ENCODE data around the gene PSPC1. TPM values are rescaled to one million over a fixed set of nuclear protein-coding genes. Genes with fewer than 3 reads are reported as not detected.

Gene PSPC1
- total and polyA plus RNA-seq, 11 donors = 18.8 to 31.5 (median 26.0) TPM

DNA sequence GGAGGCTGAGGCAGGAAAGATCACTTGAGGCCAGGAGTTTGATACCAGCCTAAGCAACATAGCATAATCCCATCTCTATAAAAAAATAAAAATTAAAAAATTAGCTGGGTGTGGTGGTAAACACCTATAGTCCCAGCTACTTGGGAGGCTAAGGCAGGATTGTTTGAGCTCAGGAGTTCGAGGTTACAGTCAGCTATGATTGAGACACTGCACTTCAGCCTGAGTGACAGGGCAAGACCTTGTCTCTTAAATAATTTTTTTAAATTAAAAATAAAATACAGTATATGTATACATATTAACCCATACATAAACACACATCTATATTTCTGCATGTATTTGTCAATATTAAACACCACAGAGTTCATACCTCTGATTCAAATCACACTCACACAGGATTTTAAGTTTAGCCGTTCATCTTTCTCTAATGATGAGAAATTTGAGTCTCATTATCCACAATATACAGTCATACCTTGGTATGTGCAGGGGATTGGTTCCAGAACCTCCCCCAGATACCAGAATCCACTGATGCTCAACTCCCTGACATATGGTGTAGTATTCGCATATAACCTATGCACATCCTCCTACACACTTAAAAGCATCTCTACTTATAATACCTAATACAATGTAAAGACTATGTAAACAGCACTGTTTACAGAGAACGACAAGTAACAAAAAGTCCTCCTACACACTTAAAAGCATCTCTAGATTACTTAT is 44.7 kb downstream of the PSPC1 start:
- H3K9me3 ChIP-seq = no peaks in the 10 kb centered on the region
- H3K27me3 ChIP-seq = no peaks in the 10 kb centered on the region
- intact Hi-C loops (cut with DNase I) = no loop called here
- peaks cover 0 to 77% (median 46%) of the 10 kb centered on the region in 9 donors for H3K36me3 ChIP-seq
- no peak for DNase-seq
- 94 to 98% (median 96%) methylated on average over 4 of the region's 4 CpGs for WGBS, 4 donors
- no peak for ATAC-seq
- peaks cover 0 to 4% (median 0%) of the 10 kb centered on the region in 12 donors for H3K4me1 ChIP-seq
- TF ChIP-seq, protein P1, sequence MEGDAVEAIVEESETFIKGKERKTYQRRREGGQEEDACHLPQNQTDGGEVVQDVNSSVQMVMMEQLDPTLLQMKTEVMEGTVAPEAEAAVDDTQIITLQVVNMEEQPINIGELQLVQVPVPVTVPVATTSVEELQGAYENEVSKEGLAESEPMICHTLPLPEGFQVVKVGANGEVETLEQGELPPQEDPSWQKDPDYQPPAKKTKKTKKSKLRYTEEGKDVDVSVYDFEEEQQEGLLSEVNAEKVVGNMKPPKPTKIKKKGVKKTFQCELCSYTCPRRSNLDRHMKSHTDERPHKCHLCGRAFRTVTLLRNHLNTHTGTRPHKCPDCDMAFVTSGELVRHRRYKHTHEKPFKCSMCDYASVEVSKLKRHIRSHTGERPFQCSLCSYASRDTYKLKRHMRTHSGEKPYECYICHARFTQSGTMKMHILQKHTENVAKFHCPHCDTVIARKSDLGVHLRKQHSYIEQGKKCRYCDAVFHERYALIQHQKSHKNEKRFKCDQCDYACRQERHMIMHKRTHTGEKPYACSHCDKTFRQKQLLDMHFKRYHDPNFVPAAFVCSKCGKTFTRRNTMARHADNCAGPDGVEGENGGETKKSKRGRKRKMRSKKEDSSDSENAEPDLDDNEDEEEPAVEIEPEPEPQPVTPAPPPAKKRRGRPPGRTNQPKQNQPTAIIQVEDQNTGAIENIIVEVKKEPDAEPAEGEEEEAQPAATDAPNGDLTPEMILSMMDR (IDR thresholded peaks at IDR 0.05) = no peak
- H3K4me3 ChIP-seq = no peak overlapping the region
- H3K27ac ChIP-seq = no peak overlapping the region

DNA sequence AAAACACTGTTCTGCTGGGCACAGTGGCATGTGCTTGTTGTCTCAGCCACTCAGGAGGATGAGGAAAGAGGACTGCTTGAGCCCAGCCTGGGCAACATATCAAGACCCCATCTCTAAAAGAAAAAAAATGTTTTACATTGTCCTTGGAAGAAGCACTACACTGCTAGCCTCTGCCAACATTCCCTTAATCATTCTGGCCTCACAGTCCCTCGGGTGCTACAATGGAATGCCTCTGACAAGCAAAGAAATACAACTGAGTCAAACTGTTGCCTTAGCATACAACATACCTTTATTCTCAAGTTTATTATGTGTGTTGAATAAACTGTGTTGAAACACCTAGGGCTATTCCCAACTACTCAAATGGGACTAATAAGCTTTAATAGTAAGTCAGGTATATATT is 56.1 kb downstream of the PSPC1 start:
- 55 to 71% (median 62%) methylated on average over 1 of the region's 1 CpG for WGBS, 4 donors
- H3K27ac ChIP-seq = no peak overlapping the region
- intact Hi-C loops (cut with DNase I) = no loop called here
- ATAC-seq (peak in 1 of 4 donors; percentile 12), DNase-seq (no peak)
- TF ChIP-seq, protein P1 (IDR thresholded peaks at IDR 0.05) = no peak
- TF ChIP-seq POLR2A (IDR thresholded peaks at IDR 0.05) = no peak
- peaks cover 0 to 11% (median 0%) of the 10 kb centered on the region in 12 donors for H3K4me1 ChIP-seq
- peaks cover 0 to 71% (median 29%) of the 10 kb centered on the region in 9 donors for H3K36me3 ChIP-seq
- no peaks in the 10 kb centered on the region for H3K9me3 ChIP-seq
- no peak overlapping the region for H3K4me3 ChIP-seq
- H3K27me3 ChIP-seq = no peaks in the 10 kb centered on the region

- Histone ChIP-seq H3K27ac (no peak overlapping the region), H3K9me3 (no peaks in the 10 kb centered on the region), H3K36me3 (peaks cover 0 to 64% (median 24%) of the 10 kb centered on the region in 9 donors), H3K27me3 (no peaks in the 10 kb centered on the region), H3K4me1 (peaks cover 0 to 11% (median 0%) of the 10 kb centered on the region in 12 donors), H3K4me3 (no peak overlapping the region)
- no peak for ATAC-seq
- intact Hi-C loops (cut with DNase I) = no loop called here
- WGBS, 4 donors = 85 to 95% (median 89%) methylated on average over 3 of the region's 3 CpGs
- TF ChIP-seq, protein P1 (IDR thresholded peaks at IDR 0.05) = no peak
- TF ChIP-seq POLR2A (IDR thresholded peaks at IDR 0.05) = no peak
- DNase-seq = no peak
Observed at GRCh38 chr13:19725320-19725719, 57.4 kb downstream of the PSPC1 start.

DNA sequence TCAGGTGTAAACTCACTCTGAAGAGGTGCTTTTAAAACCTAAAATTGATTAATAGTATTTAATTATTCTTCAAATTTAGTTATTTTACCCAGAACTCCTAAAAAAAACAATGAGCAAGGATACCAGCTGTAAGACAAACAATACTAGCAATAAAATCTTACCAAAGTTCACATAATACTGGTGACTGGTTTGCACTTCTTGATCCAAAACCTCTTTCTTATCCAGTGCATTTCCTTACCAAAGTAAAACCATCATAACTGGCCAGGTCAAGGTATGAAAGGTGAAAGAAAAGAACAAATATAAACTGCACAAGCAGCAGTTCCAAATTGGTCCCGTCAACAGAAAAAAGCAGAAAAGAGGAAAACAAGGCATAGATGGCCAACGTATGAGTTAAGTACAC is 62.7 kb downstream of the PSPC1 start:
- Histone ChIP-seq H3K4me3 (no peak overlapping the region), H3K4me1 (no peaks in the 10 kb centered on the region), H3K27me3 (no peaks in the 10 kb centered on the region), H3K27ac (no peak overlapping the region), H3K36me3 (peaks cover 0 to 45% (median 8%) of the 10 kb centered on the region in 9 donors), H3K9me3 (no peaks in the 10 kb centered on the region)
- no peak for DNase-seq
- no peak for ATAC-seq
- TF ChIP-seq POLR2A (IDR thresholded peaks at IDR 0.05) = no peak
- TF ChIP-seq, protein P1 (IDR thresholded peaks at IDR 0.05) = no peak
- intact Hi-C loops (cut with DNase I) = no loop called here
- 86 to 93% (median 90%) methylated on average over 2 of the region's 2 CpGs for WGBS, 4 donors
